DMS114 treated with DMSO at 0.1 percent for 48 hours (cell line): ENCODE data around the gene BICD1.
"Not testable (repeated sequence)": the region's sequence is repeated elsewhere in the genome, so short reads cannot be mapped to it uniquely, and the experiment has no call there.

Source experiments
- DNase-seq: peaks from one replicate; lab custom pipeline; 2025; ENCODE audit not compliant: unreplicated experiment; lab: John Stamatoyannopoulos, UW

Gene BICD1

GRCh38 chr12:32187127-32187526, 80.5 kb downstream of the BICD1 start:
- DNase-seq, result not testable (repeated sequence)

GRCh38 chr12:32191445-32191844, 84.8 kb downstream of the BICD1 start:
- no peak for DNase-seq

- DNase-seq, result no peak
These were observed 89.9 kb downstream of the BICD1 start for GRCh38 chr12:32196250-32197198.

GRCh38 chr12:32197421-32197820, 90.8 kb downstream of the BICD1 start:
- DNase-seq, result no peak

- no peak for DNase-seq
These were observed 91.9 kb downstream of the BICD1 start for GRCh38 chr12:32198555-32198954.

- no peak for DNase-seq
These were observed 94.4 kb downstream of the BICD1 start for GRCh38 chr12:32201096-32201495.

- DNase-seq, result no peak
These were observed 95.3 kb downstream of the BICD1 start for GRCh38 chr12:32201976-32202375.

- DNase-seq, result no peak
These were observed 99.1 kb downstream of the BICD1 start for GRCh38 chr12:32205731-32206130.

- DNase-seq, result no peak
These were observed 101.7 kb downstream of the BICD1 start for GRCh38 chr12:32208355-32208754.

GRCh38 chr12:32211066-32211899, 104.6 kb downstream of the BICD1 start:
- DNase-seq, result no peak

GRCh38 chr12:32211900-32212156, 105.2 kb downstream of the BICD1 start:
- DNase-seq, result no peak

GRCh38 chr12:32214723-32215122, 108.1 kb downstream of the BICD1 start:
- no peak for DNase-seq

- DNase-seq, result no peak
These were observed 111.0 kb downstream of the BICD1 start for GRCh38 chr12:32217354-32218310.

GRCh38 chr12:32223941-32224340, 117.3 kb downstream of the BICD1 start:
- no peak for DNase-seq

- DNase-seq, result no peak
These were observed 120.1 kb downstream of the BICD1 start for GRCh38 chr12:32226768-32227167.

- no peak for DNase-seq
These were observed 123.4 kb downstream of the BICD1 start for GRCh38 chr12:32229971-32230612.

- DNase-seq, result no peak
These were observed 124.0 kb downstream of the BICD1 start for GRCh38 chr12:32230613-32230993.

GRCh38 chr12:32231361-32231760, 124.7 kb downstream of the BICD1 start:
- not testable (repeated sequence) for DNase-seq

- DNase-seq, result no peak
These were observed 126.9 kb downstream of the BICD1 start for GRCh38 chr12:32233568-32233967.

- DNase-seq, result no peak
These were observed 128.6 kb downstream of the BICD1 start for GRCh38 chr12:32235251-32235650.

- DNase-seq, result no peak
These were observed 133.5 kb downstream of the BICD1 start for GRCh38 chr12:32240162-32240561.
